Natural killer cell (primary cell): ENCODE results near the gene FAM72C. TPM values are rescaled to one million over a fixed set of nuclear protein-coding genes. Genes with fewer than 3 reads are reported as not detected.
A peak's percentile ranks its signal among the peaks of the same experiment; 100 is the strongest.
"Not testable (repeated sequence)": the region's sequence is repeated elsewhere in the genome, so short reads cannot be mapped to it uniquely, and the experiment has no call there.

Source experiments
- ATAC-seq, 3 donors: fragments of 150-1000 bp in 2 of 3; fragments of 200-7000 bp in 1 of 3; cut with Tn5 transposase; 1 replicate in 1 of 3; 2 replicates in 2 of 3; pipeline ENCODE4 v1.10.0; 2021; ENCODE audit warnings: mild to moderate bottlenecking in 2 of 3, moderate library complexity in 2 of 3
- DNase-seq, 2 donors: peaks; one replicate each; pipeline versions ENCODE4 v3.0.0 to v3.0.0-alpha.2; 2013 to 2021; ENCODE audit warnings: mixed read lengths in 1 of 2
- H3K27ac ChIP-seq: one replicate; pipeline ENCODE4 v1.5.1; 2013; ENCODE audit warnings: mild to moderate bottlenecking, low read length
- H3K27me3 ChIP-seq: one replicate; pipeline ENCODE4 v1.6.1; 2013; ENCODE audit warnings: low read length; ENCODE audit not compliant: control insufficient read depth, insufficient read depth
- H3K36me3 ChIP-seq: one replicate; pipeline ENCODE4 v1.6.1; 2013; ENCODE audit warnings: low read length; ENCODE audit not compliant: control insufficient read depth, insufficient read depth
- H3K4me1 ChIP-seq: one replicate; pipeline ENCODE4 v1.6.1; 2013; ENCODE audit warnings: low read length; ENCODE audit not compliant: control insufficient read depth, insufficient read depth
- H3K4me3 ChIP-seq: one replicate; pipeline ENCODE4 v1.5.1; 2013; ENCODE audit warnings: low read length
- H3K9me3 ChIP-seq: one replicate; pipeline ENCODE4 v1.6.1; 2013; ENCODE audit warnings: low read length; ENCODE audit not compliant: control insufficient read depth, insufficient read depth
- H3K27ac Mint-ChIP-seq, 2 donors: one replicate each; pipeline ENCODE4 v1.8.0; 2022; ENCODE audit warnings: mild to moderate bottlenecking in 2 of 2, mixed read lengths in 2 of 2, moderate library complexity in 1 of 2
- H3K27me3 Mint-ChIP-seq, 2 donors: one replicate each; pipeline ENCODE4 v1.8.0; 2022; ENCODE audit warnings: low read depth in 2 of 2, mixed read lengths in 2 of 2
- H3K36me3 Mint-ChIP-seq: one replicate; pipeline ENCODE4 v1.8.0; 2022; ENCODE audit warnings: mixed read lengths
- H3K4me1 Mint-ChIP-seq, 2 donors: one replicate each; pipeline ENCODE4 v1.8.0; 2022; ENCODE audit warnings: mixed read lengths in 2 of 2
- H3K4me3 Mint-ChIP-seq: one replicate; pipeline ENCODE4 v1.8.0; 2022; ENCODE audit warnings: mild to moderate bottlenecking, moderate library complexity, mixed read lengths
- H3K9me3 Mint-ChIP-seq, 2 donors: one replicate each; pipeline ENCODE4 v1.8.0; 2022; ENCODE audit warnings: mixed read lengths in 2 of 2
- WGBS: methylation state at CpG from one replicate; pipeline ENCODE4 v1.1.7; 2013; ENCODE audit warnings: missing lambda C conversion rate; ENCODE audit not compliant: insufficient coverage; 5-methylcytosine and 5-hydroxymethylcytosine counted together
- intact Hi-C: fragments of 100-400 bp; cut with micrococcal nuclease; formaldehyde crosslinking; loops from one replicate; pipeline ENCODE4 v1.14.2; 2022
- total RNA-seq, 4 donors: library from RNA; stranded (reverse); fragments of 120-200 nt in 1 of 4; gene quantifications; one replicate each; pipeline versions ENCODE4 v1.2.3 to v1.2.4, GENCODE V29; 2013 to 2022

FAM72C gene
- total RNA-seq, 3 donors from 2014 or later (not counting 1 experiment from before 2014, with no cell fraction given), result 0.18 to 0.19 TPM; not detected in 1

- H3K27ac ChIP-seq, H3K27ac Mint-ChIP-seq, H3K9me3 ChIP-seq, H3K27me3 Mint-ChIP-seq, H3K4me3 Mint-ChIP-seq, intact Hi-C loops, H3K9me3 Mint-ChIP-seq, H3K36me3 ChIP-seq, H3K4me1 ChIP-seq, H3K27me3 ChIP-seq, H3K4me1 Mint-ChIP-seq, DNase-seq, H3K4me3 ChIP-seq, H3K36me3 Mint-ChIP-seq: not testable (repeated sequence)
- ATAC-seq, result peak; percentile 24 to 50 (median 30)
- WGBS, result no CpG with 5 or more reads among the region's 3 CpGs
These were observed 37.6 kb upstream of the FAM72C start for GRCh38 chr1:144009410-144009809.

DNA sequence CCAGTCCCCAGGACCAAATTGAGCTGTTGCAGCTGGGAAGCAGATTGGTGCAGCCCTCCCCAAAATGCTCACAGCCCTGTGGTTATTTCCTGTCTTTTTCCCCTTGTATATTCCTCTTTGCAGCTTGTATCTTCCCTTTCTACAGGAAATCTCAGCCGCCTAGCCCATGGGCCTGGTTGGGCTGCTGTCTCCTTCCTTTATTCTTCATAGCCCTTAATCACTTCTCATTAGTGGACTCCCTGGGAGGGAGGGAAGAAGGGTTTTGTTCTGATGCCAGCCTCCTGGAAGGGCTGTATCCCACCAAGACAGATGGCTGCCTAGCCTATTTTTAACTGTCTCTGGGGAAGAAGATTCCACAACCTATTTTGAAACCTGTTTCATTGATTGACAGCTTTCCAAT is 32.5 kb upstream of the FAM72C start:
- H3K4me1 ChIP-seq, H3K4me1 Mint-ChIP-seq, DNase-seq, H3K27ac ChIP-seq, ATAC-seq, H3K4me3 ChIP-seq, H3K36me3 Mint-ChIP-seq, H3K4me3 Mint-ChIP-seq, intact Hi-C loops, H3K27me3 ChIP-seq, H3K27ac Mint-ChIP-seq, H3K27me3 Mint-ChIP-seq, H3K9me3 Mint-ChIP-seq, H3K36me3 ChIP-seq, H3K9me3 ChIP-seq: not testable (repeated sequence)
- WGBS, result no CpG with 5 or more reads among the region's 1 CpG

DNA sequence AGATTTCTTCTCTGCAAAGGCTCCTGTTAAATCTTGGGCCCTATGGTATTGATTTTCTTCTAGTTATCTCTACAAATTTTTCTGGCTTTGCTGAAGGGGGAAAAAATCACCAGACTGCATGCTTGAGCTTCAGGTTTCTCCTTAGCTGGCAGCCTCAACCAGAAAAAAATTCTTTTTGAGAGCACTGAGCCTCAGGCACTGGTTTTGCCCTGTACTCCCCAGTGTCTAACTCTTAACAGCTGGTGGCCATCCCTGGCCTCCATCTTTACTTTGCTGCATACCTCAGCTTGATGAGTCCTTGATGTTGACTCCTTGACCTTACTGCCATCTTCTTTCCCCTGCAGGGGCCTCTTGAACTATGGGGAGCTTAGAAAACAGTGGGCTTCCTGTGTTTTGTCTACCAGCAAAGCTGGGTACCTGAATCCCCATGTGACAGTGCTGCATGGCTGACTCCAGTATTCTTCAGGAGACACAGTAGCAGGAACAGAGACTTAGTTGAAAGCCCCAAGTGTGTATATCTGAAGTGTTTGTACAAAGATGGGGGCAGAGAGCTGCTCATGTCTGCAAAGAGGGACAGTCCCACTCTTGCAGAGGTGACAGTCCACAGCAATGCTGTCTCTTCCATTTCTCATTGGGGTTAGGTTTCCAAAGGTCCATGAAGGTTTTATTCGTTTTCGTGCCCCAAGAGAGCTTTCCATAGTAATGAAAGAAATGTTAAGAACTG is 31.7 kb upstream of the FAM72C start:
- H3K4me1 Mint-ChIP-seq, H3K9me3 ChIP-seq, H3K4me1 ChIP-seq, H3K27ac Mint-ChIP-seq, H3K4me3 Mint-ChIP-seq, H3K27me3 ChIP-seq, H3K27ac ChIP-seq, H3K9me3 Mint-ChIP-seq, H3K36me3 Mint-ChIP-seq, ATAC-seq, H3K36me3 ChIP-seq, H3K27me3 Mint-ChIP-seq, H3K4me3 ChIP-seq, intact Hi-C loops, DNase-seq: not testable (repeated sequence)
- WGBS, result no CpG with 5 or more reads among the region's 2 CpGs

DNA sequence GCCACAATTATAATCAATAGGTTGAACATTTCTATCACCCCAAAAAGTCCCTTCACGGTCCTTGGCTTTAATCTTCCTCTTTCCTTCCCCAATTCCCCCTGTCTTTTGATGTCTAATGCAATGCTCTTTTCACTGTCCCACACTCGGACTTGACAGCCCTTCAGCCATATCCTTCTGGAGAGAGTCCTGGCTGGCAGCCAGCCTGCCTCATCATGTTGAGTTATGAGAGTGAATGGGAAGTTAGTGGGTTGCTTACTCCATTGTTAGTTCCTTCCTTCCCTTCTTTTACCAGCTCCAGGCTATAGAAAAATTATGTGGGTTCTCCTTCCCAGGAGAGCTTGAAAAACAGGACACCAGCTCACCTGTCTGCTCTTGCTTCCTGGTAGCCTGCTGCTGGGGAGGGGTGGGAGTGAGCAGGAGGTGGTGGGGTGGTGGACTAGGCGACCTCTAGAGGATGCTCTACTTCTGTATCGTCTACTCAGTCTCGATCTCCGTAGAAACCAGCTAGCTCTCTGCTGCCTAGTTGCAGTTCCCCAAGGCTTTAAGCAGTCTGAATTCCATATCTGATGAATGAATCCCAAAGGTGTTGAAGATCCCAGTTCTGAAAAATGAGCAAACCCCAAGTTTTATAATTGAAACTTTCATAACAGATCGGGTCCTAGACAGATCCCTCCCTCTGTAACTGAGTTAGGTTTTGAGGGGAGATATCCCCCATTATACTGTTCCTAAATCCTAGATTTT is 30.5 kb upstream of the FAM72C start:
- H3K4me1 ChIP-seq, H3K4me3 Mint-ChIP-seq, H3K9me3 ChIP-seq, H3K27me3 ChIP-seq, H3K36me3 Mint-ChIP-seq, intact Hi-C loops, H3K27ac ChIP-seq, H3K27ac Mint-ChIP-seq, H3K9me3 Mint-ChIP-seq, H3K27me3 Mint-ChIP-seq, H3K4me1 Mint-ChIP-seq, H3K36me3 ChIP-seq, H3K4me3 ChIP-seq: not testable (repeated sequence)
- ATAC-seq (peak in 1 of 3 donors; percentile 64), DNase-seq (peak in 1 of 2 donors; percentile 0)
- WGBS, result no CpG with 5 or more reads among the region's 7 CpGs

- H3K9me3 ChIP-seq, ATAC-seq, H3K27me3 ChIP-seq, DNase-seq, H3K27ac Mint-ChIP-seq, H3K27ac ChIP-seq, H3K4me3 Mint-ChIP-seq, H3K9me3 Mint-ChIP-seq, H3K4me1 ChIP-seq, H3K4me1 Mint-ChIP-seq, H3K27me3 Mint-ChIP-seq, H3K4me3 ChIP-seq, H3K36me3 Mint-ChIP-seq, intact Hi-C loops, H3K36me3 ChIP-seq: not testable (repeated sequence)
- no CpG with 5 or more reads among the region's 8 CpGs for WGBS
These were observed 29.3 kb upstream of the FAM72C start for GRCh38 chr1:144001077-144001476.

DNA sequence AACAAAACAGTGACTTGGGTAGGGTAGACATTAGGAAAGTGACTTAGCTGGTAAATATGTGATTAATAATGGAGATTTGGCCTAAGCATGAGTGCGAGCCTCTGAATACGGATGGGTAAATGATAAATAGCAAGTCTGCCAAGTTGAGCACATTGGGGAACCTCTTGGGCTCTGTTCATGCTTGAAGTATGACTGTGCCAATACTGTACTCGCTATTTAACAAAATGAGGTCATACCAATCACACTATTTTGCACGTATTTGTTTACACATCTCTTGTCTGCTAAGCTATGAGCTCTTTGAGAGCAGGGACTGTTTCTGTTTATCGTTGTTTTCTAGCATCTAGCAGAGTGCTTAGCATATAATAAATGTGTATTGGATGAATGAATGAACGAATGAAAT is 24.2 kb upstream of the FAM72C start:
- H3K4me3 Mint-ChIP-seq, H3K27me3 Mint-ChIP-seq, ATAC-seq, H3K4me1 Mint-ChIP-seq, H3K36me3 ChIP-seq, intact Hi-C loops, H3K9me3 ChIP-seq, H3K36me3 Mint-ChIP-seq, H3K27ac Mint-ChIP-seq, DNase-seq, H3K27me3 ChIP-seq, H3K4me1 ChIP-seq, H3K4me3 ChIP-seq, H3K9me3 Mint-ChIP-seq, H3K27ac ChIP-seq: not testable (repeated sequence)
- no CpG with 5 or more reads among the region's 6 CpGs for WGBS

GRCh38 chr1:143993301-143993907 is 21.6 kb upstream of the FAM72C start:
- H3K27me3 Mint-ChIP-seq, H3K9me3 ChIP-seq, H3K4me1 Mint-ChIP-seq, H3K36me3 Mint-ChIP-seq, intact Hi-C loops, H3K27me3 ChIP-seq, H3K4me3 ChIP-seq, H3K27ac Mint-ChIP-seq, ATAC-seq, DNase-seq, H3K36me3 ChIP-seq, H3K4me3 Mint-ChIP-seq, H3K9me3 Mint-ChIP-seq, H3K4me1 ChIP-seq, H3K27ac ChIP-seq: not testable (repeated sequence)
- no CpG with 5 or more reads among the region's 7 CpGs for WGBS
